ENCODE measurements around the gene ENTHD1.

- TF ChIP-seq POLR2AphosphoS5 (IDR thresholded peaks at IDR 0.05; ENCODE audit: insufficient read depth, low read depth, low read length) (no peak), MAX (IDR thresholded peaks at IDR 0.05; ENCODE audit: insufficient read depth, insufficient read length) (no peak), CTCF (IDR thresholded peaks at IDR 0.05; ENCODE audit: extremely low read depth in 1 of 2, insufficient read depth in 1 of 2, low read depth in 1 of 2, low read length in 2 of 2) (no peak), JUN (IDR thresholded peaks at IDR 0.05; ENCODE audit: borderline replicate concordance, insufficient read depth, insufficient read length, low read depth) (no peak), EZH2 (IDR thresholded peaks at IDR 0.05; ENCODE audit: borderline replicate concordance, low read depth, low read length, severe bottlenecking) (no peak), POLR2A (IDR thresholded peaks at IDR 0.05; ENCODE audit: low read depth, low read length) (no peak), MYC (IDR thresholded peaks at IDR 0.05; ENCODE audit: low read depth, low read length) (no peak)
These were observed 149.6 kb downstream of the ENTHD1 start for GRCh38 chr22:39743935-39744334.
